ENCODE results near the gene SERPING1.

SERPING1 gene

GRCh38 chr11:57560146-57560545 is 37.3 kb upstream of the SERPING1 start:
- DNase-seq (ENCODE audit: low read depth), result no peak
- no peak for TF ChIP-seq CTCF (conservative IDR thresholded peaks at IDR 0.05; ENCODE audit: low read depth, low read length)

DNA sequence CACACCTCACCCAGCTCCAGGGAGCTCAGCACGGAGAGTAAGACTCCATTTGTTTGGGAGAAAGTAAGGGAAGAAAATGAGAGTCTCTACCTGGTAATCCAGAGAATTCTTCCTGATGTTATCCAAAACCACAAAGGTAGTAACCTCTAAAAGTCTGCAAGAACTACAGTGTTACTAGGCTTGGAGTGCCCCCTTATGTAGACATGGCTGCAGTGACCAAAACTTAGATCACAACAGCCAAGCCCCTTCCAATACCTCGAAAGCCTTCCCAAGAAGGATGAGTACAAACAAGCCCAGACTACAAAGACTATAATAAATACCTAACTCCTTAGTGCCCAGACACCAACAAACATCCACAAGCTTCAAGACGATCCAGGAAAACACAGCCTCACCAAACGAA is 34.9 kb upstream of the SERPING1 start:
- H3K4me3 ChIP-seq (ENCODE audit: low read length), result no peak overlapping the region
- no peak for DNase-seq (ENCODE audit: low read depth)
- TF ChIP-seq CTCF (conservative IDR thresholded peaks at IDR 0.05; ENCODE audit: low read depth, low read length), result peak; percentile 20

More at GRCh38 chr11:57560146-57560545, 37.3 kb upstream of the SERPING1 start:
- no peak overlapping the region for H3K4me3 ChIP-seq (ENCODE audit: low read length)

GRCh38 chr11:57566005-57566904 is 31.2 kb upstream of the SERPING1 start:
- no peak for DNase-seq (ENCODE audit: low read depth)
- H3K4me3 ChIP-seq (ENCODE audit: low read length), result no peak overlapping the region
- TF ChIP-seq CTCF (conservative IDR thresholded peaks at IDR 0.05; ENCODE audit: low read depth, low read length), result no peak

GRCh38 chr11:57566905-57567514 is 30.5 kb upstream of the SERPING1 start:
- TF ChIP-seq CTCF (conservative IDR thresholded peaks at IDR 0.05; ENCODE audit: low read depth, low read length), result no peak
- DNase-seq (ENCODE audit: low read depth), result no peak
- H3K4me3 ChIP-seq (ENCODE audit: low read length), result peak overlapping the region; percentile 70

DNA sequence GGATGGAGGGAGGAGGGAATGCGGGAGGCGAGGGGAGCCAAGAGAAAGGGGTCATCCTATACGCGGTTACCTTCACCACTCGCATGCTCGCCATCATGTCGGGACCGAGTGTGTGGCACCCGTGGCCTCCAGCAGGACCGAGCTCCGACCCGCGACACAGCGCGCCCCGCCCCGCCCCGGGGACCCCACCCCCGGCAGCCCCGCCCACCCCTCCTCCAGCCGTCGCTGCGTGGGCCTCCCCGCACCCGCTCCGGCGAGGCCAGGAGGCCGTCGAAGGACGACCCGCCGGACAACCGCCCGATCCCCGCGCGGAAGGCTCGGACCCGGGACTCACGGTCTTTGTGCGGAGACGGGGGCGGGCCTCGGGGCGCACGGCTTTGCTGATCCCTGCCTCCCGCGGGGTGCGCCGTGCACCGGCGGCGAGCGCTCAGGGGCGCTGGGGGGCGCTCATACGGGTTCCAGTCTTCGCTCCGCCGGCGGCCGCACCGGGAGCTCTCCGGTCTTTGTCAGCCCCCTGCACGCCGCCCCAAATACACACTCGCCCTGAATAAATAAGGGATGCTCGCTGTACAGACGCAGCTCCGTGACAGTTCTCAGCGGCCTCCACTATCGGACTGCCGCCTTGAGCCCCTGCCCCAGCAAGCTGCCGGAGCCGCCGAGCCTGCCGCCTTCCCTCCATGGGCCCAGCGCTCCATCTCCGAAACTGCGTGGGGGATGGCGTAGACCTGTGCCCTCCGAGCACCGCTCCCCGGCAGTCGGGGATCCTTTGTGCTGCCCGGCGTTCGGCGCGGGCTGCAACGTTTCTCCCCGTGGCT is 29.8 kb upstream of the SERPING1 start, which contains the start of gene UBE2L6:
UBE2L6 (minus strand) TSS at position 158 of the 815 bp plus-strand sequence; CDS start at position 97, 61 bp downstream.
- DNase-seq (ENCODE audit: low read depth), result no peak
- peak; percentile 16 for TF ChIP-seq CTCF (conservative IDR thresholded peaks at IDR 0.05; ENCODE audit: low read depth, low read length)

GRCh38 chr11:57568330-57568766 is 29.1 kb upstream of the SERPING1 start:
- peak overlapping the region; percentile 70 for H3K4me3 ChIP-seq (ENCODE audit: low read length)
- no peak for DNase-seq (ENCODE audit: low read depth)
- peak; percentile 97 for TF ChIP-seq CTCF (conservative IDR thresholded peaks at IDR 0.05; ENCODE audit: low read depth, low read length)

More for the DNA sequence above, 29.8 kb upstream of the SERPING1 start, which contains the start of gene UBE2L6:
- peak within 1 kb of the TSS; percentile 70 for H3K4me3 ChIP-seq (ENCODE audit: low read length)

All from retinal pigment epithelial cell (primary cell).